HG02642 (cell line): ENCODE measurements around the gene CCDC146.
"Not testable (repeated sequence)": the region's sequence is repeated elsewhere in the genome, so short reads cannot be mapped to it uniquely, and the experiment has no call there.

Source experiments
- ATAC-seq: cut with Tn5 transposase; IDR thresholded peaks from one replicate; pipeline ENCODE4 v1.9.1; 2021; ENCODE audit warnings: mild to moderate bottlenecking; ENCODE audit not compliant: unreplicated experiment, poor library complexity

CCDC146 gene

DNA sequence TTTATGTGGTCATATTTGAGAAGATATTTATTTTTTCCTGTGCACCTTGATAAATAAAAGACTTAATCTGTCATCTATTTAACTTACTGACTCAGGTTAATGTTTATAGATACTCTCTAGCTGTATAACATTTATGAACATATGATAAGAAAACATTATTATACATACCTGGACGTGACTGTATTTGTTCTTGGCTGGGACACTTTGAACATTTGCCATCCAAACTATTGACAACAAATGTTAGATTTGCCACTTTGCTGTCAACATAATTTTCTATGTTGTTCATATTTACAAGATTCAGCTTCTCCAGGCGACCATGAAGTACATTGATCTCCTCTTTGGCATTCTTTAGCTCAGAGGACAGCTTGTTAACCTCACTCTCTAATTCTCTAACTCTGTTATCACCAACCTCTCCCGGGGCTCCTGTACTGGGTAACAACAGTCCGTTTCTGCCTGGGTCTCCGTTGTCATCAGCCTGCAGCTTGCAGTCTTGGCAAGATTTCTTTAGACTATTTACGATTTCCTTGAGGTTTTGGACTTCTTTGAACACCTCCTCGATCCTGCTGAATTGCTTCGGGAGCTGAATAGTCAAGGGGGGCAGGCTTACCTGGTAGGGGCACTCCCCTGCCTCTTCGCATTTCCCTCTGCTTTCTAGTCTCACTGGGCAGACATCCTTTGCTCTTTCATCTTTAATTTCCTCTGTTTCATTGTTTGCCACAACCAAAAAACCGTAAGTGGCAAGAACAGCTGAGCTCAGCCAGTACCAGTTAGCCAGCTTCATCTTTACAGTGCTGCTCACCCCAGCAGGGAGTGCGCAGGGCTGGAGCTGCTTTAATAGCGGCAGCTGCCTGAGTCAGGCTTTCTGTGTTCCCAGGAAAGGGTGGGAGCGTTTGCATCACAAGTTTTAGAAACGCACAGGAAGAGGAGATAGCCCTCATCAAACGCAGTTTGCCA lies 76.9 kb downstream of the CCDC146 start, which contains the start of gene FGL2:
FGL2 (minus strand) TSS at position 807 of the 954 bp plus-strand sequence; CDS start at position 781, 26 bp downstream.
- ATAC-seq = no peak

DNA sequence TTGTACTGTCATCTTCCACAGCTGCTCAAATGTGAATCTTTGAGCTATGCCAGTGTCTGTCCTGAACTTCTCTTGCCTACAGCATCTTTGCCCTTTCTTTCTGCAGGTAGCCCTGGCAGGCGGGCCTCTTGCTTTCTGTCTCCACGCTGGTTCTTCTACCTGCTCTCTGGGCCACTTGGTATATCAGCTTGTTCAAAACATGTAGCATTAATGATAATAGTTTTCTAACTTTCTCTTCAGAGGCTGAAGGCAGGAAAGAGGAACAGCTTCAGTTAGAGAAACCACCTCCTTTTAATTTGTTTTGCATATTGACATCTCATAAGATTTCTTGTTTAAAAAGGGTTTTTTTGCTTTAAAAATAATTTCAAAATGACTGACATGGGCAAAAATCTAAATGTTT lies 78.1 kb downstream of the CCDC146 start:
- no peak for ATAC-seq

DNA sequence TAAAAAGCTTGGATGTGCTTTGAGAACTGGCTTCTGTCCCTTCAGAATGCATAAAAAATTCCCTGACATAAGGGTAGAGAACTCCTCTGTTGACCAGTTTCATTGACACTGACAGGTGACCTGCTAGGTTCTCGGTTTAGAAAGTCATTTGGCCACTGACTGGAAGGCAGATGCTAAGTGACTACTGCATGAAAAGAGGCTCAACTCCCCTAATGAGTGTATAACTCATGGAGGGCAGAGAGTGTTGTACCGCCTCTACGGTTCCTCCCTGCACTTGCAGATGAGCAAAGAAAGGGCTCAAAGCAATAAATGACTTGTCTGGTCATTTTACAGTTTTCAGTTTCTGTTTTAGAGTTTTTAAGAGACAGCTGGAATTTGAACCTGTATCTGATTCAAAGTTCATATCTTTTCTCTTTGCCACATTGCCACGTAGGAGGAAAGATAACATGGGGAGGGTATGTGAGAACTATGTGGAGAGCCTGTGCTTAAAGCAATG lies 80.1 kb downstream of the CCDC146 start:
- peak; percentile 94 for ATAC-seq

DNA sequence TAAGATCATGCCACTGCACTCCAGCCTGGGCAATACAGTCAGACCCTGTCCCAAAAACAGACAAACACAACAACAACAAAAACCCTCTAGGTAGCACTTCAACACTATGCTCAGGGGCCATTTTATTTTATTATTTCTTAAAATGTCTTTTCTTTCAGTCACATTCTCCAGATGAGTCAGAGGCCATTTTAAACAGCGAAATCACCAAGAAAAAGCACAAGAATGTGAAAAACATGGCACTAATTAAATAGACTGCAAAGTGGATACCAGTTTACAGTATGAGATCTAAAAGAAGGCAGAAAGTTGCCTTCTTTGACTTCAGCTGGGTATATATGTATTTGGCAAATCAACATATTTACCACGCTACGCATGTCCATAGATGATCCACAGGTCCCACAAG lies 83.3 kb downstream of the CCDC146 start:
- no peak for ATAC-seq

DNA sequence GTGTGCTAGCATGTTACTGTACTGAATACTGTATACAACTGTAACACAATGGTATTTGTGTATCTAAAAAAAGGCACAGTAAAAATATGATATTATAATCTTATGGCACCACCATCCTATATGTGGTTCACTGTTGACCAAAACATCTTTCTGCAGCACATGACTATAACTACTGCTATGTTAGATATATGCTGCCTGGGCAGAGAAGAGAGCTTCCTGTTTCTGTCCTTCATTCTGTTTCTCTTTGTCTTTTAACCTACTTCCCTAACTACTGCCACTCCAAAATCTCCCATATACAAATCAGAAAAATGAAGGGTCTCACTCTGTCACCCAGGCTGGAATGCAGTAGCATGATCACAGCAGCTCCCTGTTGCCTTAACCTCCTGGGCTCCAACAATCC lies 86.0 kb downstream of the CCDC146 start:
- ATAC-seq = no peak

DNA sequence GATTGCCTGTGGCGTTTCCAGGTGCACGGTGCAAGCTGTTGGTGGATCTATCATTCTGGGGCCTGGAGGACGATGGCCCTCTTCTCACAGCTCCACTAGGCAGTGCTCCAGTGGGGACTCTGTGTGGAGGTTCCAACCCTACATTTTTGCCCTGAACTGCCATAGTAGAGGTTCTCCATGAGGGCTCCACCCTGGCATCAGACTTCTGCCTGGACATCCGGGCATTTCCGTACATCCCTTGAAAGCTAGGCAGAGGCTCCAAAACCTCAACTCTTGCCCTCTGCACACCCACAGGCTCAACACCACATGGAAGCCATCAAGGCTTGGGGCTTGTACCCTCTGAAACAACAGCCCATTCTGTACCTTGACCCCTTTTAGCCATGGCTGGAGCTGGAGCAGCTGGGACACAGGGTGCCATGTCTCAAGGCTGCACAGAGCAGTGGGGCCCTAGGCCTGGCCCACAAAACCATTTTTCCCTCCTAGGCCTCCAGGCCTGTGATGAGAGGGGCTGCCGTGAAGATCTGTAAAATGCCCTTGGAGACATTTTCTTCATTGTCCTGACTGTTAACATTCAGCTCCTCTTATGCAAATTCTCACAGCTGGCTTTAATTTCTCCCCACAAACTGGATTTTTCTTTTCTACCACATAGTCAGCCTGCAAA lies 87.2 kb downstream of the CCDC146 start:
- ATAC-seq = no peak

DNA sequence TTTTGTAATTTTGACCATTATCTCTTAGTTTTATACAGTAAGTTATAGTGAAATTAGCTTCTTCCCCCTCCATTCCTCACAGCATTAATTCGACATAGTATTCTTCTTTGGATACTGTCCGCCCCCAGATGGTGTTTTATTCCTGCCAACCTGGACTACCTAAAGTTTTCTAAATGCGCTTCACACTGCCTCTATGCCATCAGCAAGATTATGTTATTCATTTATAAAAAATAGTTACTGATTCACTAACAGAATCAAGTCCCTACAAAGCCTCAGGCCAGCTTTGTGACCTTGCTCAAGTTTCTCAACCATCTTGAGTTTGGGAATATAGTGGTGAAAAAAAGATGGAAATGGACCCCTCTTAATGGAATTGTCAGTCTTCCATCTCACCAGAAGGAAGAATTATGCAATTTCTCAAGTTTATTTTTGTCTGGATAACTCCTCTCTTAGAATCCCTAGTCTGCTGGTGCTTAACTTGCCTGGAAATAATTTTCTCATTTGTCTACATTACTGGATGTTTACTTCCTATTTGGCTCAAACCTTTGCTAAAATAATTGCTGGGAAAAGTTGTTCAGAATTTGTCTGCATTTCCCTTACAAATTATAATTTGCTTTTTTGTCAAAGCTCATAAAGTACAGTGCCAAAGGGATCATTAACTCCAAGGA lies 93.9 kb downstream of the CCDC146 start:
- ATAC-seq = no peak

DNA sequence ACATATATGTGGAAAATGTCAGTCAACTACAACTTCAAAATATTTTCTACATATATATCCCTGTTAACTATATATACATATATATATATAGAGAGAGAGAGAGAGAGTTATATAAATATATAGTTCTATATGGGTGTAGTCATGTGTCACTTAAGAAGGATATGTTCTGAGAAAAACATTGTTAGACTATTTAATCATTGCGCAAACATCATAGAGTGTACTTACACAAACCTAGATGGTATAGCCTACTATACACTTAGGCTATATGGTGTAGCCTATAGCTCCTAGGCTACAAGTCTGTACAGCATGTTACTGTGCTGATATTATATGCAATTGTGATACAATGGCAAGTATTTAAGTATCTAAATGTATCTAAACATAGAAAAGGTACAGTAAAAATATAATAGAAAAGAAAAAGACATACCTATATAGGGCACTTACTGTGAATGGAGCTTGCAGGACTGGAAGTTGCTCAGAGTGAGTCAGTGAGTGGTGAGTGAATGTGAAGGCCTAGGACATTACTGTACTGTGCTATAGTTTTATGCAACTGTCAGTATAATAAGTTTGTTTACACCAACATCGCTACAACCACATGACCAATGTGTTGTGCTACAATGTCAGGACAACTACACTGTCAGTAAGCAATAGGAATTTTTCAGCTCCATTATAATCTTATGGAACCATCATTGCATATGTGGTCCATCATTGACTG lies 95.2 kb downstream of the CCDC146 start:
- ATAC-seq = no peak

DNA sequence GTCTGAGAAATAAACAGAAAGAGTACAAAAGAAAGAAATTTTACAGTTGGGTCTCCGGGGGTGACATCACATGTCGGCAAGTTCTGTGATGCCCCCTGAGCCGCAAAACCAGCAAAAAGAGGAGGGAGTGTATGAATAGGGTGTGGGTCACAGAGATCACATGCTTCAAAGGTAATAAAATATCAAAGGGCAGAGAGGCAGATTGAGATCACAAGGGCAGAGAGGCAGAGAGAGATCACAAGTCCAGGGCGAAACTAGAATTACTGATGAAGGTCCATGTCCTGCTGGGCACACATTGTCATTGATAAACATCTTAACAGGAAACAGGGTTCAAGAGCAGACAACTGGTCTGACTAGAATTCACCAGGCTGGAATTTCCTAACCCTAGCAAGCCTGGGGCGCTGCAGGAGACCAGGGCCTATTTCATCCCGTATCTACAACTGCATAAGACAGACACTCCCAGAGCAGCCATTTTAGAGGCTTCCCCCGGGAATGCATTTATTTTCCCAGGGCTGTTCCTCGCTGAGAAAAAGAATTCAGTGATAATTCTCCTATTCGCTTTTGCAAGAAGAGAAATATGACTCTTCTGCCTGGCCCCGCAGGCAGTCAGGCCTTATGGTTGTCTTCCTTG lies 97.4 kb downstream of the CCDC146 start:
- ATAC-seq = not testable (repeated sequence)

DNA sequence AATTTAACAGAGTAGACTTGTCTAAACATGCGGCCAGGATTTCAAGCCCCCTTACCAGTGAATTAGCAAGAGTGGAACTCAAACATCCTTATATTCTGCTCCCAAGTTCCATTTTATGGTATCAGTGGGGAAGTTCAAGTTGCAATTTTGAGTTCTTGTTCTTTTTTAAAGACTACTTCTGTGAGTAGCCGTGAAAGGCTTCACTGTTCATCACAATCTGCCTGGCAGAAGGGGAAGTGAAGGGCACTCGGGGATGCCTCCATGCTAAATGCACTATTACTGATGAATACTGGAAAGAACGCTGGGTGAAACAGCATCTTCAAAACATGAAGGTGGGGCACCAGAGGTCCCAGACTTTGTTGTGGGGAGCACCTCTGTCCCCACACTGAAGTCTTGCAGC lies 99.7 kb downstream of the CCDC146 start:
- no peak for ATAC-seq

DNA sequence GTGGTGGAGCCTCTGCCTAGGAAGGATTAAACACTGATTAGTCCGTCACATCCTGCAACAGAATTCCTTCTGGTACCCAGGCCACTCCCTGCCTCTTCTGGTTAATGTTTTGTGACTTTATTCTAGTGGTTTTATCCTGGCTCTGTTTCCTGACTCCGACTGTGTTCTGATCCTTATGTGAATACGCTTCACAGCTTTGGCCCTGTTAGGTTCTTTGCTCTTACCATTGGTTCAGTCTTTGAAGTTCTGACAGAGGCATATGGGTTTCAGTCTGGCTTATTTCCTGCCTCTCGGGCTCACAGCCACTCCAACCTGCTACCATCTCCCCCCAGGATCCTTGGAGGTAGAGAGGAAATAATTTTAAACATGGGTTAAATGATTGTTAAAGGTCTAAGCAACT lies 100.4 kb downstream of the CCDC146 start:
- ATAC-seq = no peak

DNA sequence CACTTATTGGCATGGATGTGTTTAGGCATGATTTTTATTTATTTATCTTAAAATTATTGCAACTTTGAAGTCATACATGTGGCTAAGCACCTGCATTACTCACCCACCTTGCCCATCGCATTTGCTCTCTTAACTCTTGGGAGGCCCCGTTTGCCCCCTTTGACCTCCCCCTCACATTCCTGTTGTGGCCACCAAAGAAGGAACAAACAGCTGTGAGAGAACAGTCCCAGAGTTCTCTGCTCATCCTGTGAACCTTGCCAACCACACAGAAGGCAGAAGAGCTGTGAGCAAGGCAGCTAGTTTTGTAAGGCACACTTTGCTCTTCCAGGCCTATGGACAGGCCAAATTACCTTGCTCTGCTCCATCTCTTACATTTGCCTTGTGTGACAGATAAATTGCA lies 100.8 kb downstream of the CCDC146 start:
- no peak for ATAC-seq

DNA sequence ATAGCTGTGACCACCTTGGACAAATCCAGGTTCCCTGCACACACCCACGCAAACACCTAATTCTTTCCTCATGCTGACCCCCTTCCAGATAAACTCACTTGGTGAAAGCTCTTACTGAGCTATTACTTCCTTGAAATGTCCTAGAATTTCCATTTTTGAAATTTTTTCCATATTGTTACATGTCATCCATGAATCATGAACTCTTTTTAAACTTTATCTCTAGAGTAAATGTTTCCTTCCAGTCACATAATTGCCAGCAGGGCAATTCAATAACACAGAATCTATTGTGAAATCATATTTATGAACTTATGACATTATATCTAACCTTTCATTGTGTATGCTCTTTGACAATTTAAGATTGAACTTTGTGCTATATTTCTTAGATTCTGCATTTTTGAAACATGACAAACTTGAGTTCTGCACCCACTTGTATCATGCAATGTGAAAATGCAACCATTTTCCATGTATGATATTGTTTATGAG lies 104.0 kb downstream of the CCDC146 start:
- ATAC-seq = no peak

DNA sequence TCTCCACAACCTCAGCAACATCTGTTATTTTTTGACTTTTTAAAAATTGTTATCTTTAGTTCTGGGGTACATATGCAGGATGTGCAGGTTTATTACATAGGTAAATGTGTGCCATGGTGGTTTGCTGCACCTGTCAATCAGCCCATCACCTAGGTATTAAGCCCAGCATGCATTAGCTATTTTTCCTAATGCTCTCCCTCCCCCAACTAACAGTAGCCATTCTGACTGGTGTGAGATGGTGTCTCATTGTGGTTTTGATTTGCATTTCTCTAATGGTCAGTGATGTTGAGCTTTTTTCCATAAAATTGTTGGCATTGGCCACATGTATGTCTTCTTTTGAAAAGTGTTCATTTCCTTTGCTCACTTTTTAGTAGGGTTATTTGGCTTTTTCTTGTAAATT lies 106.4 kb downstream of the CCDC146 start:
- not testable (repeated sequence) for ATAC-seq

DNA sequence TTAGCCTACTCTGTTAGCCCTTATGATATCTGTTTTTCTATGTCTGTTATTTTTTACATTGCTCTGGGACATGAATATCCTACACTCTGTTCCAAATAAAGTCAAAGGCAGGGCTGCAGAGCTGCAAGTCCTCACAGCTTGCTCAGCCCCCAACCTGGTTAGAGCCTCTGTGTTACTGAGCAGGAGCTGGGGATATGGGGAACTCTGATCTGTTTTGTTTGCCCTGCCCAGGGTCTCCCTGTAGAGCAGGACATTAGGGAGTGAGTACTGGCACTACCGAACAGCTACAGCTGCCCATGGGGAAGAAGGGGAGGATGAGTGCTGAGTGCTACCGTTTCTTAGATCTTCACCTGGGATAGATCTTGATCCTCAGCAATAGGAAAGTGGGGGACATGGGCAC lies 110.1 kb downstream of the CCDC146 start:
- no peak for ATAC-seq

DNA sequence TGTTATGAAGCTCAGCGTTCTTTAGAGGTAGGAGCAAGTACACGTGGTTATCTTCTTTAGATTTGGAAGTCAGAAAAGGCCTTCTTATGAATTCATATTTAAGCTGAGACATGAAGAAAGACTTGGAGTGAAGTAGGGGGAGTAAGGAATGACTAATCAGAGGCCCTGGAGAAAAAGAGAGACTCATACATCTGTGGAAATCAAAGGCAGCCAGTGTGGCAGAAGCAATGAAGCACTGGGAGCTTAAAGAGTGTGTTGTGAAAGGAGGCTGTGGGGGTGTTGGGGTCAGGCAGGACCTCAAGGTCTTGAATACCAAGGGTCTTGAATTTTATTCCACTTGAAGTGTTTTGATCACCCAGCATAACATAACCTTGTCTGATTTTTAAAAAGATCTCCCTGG lies 112.9 kb downstream of the CCDC146 start:
- no peak for ATAC-seq

DNA sequence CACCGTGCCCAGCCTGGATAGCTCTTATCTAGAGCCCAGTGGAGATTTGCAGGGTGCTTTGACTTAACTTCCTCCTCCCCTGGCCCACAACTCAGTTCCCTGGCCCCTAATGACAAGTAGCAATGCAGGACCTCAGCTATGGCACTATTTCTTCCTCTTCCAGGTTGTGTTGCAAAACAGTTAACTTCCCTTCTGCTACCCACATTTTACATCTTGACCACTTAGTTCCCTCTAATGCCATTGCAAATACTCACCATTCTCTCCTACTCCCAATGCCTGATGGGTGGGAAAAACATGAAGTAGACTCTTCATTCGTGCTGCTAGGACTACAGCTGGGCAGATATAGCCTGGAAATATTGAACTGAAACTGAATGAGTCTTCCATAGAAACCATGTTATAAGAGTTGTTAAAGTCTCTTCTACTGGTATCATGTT lies 116.3 kb downstream of the CCDC146 start:
- no peak for ATAC-seq

DNA sequence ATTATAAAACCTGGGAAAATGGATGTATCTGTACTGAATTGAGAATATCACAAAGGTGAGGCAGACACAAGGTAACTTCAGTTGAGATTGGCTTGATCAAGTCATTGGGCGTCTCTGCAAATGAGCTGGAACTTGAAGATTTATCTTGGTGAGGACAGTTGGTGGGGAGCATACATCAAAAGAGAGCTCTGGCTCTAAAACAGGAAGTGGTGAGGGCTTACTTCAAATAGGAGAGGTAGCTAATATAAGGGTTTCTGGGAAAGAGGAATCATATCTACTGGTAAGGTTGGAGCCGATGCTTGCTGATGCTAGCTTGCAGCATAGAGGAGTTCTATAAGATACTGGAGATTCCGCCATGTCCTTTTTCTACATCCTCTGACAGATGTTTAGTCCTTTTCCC lies 117.1 kb downstream of the CCDC146 start:
- no peak for ATAC-seq

DNA sequence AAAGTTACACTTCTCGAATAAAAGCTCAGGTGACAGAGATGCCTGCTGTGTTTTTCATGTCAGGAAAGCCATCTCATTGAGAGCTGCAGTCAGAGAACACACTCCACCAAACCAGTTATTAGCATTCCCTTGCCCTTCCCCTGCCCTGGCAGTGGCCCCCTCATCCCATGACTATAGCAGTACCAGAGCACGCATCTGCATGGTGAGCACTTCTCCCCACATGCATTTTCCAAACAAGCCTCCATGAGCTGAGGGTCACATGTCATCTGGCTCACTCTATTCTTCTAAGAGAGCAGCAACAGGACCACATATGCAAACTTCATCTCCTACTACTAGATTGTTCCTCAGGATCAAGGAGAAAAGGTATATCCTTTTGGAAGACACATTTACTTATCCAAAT lies 119.7 kb downstream of the CCDC146 start:
- ATAC-seq = no peak

DNA sequence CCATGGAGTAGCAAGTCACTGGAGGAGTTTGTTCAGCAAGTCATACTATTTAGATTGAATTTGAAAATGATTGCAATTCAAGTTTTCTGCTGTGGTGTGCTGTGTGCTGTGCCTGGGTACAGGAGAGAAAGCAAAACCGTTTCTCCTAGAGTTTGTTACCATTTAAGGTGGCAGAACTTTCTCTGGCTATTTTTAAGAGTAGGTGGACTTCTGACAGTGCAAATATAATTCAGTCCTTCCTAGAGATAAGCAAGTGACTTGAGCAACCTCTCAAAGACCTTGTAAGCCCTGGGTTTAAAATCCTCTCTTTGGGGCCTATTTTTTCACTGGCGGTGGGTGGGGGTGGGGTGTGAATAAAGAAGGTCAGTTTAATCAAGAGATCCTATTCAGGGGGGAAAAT lies 120.1 kb downstream of the CCDC146 start:
- ATAC-seq = no peak
